Omental fat pad (tissue), 4 donors: ENCODE data around the gene SLC7A11. TPM values are rescaled to one million over a fixed set of nuclear protein-coding genes. Genes with fewer than 3 reads are reported as not detected.
"Not testable (repeated sequence)": the region's sequence is repeated elsewhere in the genome, so short reads cannot be mapped to it uniquely, and the experiment has no call there.

Experiments
- ATAC-seq: fragments of 150-250 bp; one replicate; pipeline ENCODE4 v1.9.1; 2016; ENCODE audit warnings: mild to moderate bottlenecking, moderate library complexity; ENCODE audit not compliant: low FRiP score
- DNase-seq: peaks from one replicate; pipeline ENCODE4 v3.0.0-alpha.2; 2019; ENCODE audit warnings: low spot score
- CTCF ChIP-seq, 3 donors: fragments of 450-650 bp; IDR thresholded peaks; one replicate each; pipeline ENCODE4 v1.5.1; 2016 to 2017; ENCODE audit warnings: antibody characterized with exemption in 3 of 3, mild to moderate bottlenecking in 3 of 3, moderate library complexity in 2 of 3
- total RNA-seq, 4 donors: library from RNA; depleted of rRNA; stranded (reverse); fragments of >200 nt; gene quantifications; one replicate each; pipeline ENCODE4 v1.1.0, GENCODE V29; 2016

Gene SLC7A11
- total RNA-seq, 4 donors from 2014 or later: 0.60 to 1.5 (median 0.90) TPM

GRCh38 chr4:138218976-138219375, 23.2 kb downstream of the SLC7A11 start:
- DNase-seq (no peak), ATAC-seq (no peak)
- TF ChIP-seq CTCF (IDR thresholded peaks at IDR 0.05): no peak

- no peak for TF ChIP-seq CTCF (IDR thresholded peaks at IDR 0.05)
- no peak for DNase-seq
- ATAC-seq: no peak
Observed at GRCh38 chr4:138217567-138217966, 24.6 kb downstream of the SLC7A11 start.

- DNase-seq: no peak
- TF ChIP-seq CTCF (IDR thresholded peaks at IDR 0.05): no peak
- ATAC-seq: no peak
Observed at GRCh38 chr4:138216272-138216867, 25.8 kb downstream of the SLC7A11 start.

GRCh38 chr4:138210576-138210975, 31.6 kb downstream of the SLC7A11 start:
- not testable (repeated sequence) for DNase-seq, ATAC-seq

GRCh38 chr4:138209094-138209493, 33.1 kb downstream of the SLC7A11 start:
- no peak for TF ChIP-seq CTCF (IDR thresholded peaks at IDR 0.05)
- no peak for ATAC-seq
- no peak for DNase-seq

- TF ChIP-seq CTCF (IDR thresholded peaks at IDR 0.05): no peak
- ATAC-seq: no peak
- DNase-seq: no peak
Observed at GRCh38 chr4:138205531-138206233, 36.5 kb downstream of the SLC7A11 start.

- TF ChIP-seq CTCF (IDR thresholded peaks at IDR 0.05): no peak
- DNase-seq (no peak), ATAC-seq (no peak)
Observed at GRCh38 chr4:138204507-138204906, 37.6 kb downstream of the SLC7A11 start.
